Kidney (tissue), 14 donors: ENCODE data around the gene CHL1. TPM values are rescaled to one million over a fixed set of nuclear protein-coding genes. Genes with fewer than 3 reads are reported as not detected.

ENCODE experiments used
- DNase-seq, 5 donors: peaks; one replicate each; pipeline ENCODE4 v3.0.0-alpha.2; 2013 to 2020
- FAIRE-seq: peaks from 2 replicates; lab custom pipeline; 2012; peaks lifted over from hg19 to GRCh38; lab: Jason Lieb, UNC
- H3K27ac ChIP-seq, 2 donors: one replicate each; pipeline ENCODE4 v1.7.0; 2013; ENCODE audit warnings: low read depth in 2 of 2, low read length in 2 of 2, inconsistent platforms in 1 of 2
- H3K27me3 ChIP-seq: one replicate; pipeline ENCODE4 v1.7.1; 2013; ENCODE audit warnings: low read length, inconsistent platforms; ENCODE audit not compliant: control insufficient read depth, insufficient read depth
- H3K36me3 ChIP-seq, 3 donors: one replicate each; pipeline versions ENCODE4 v1.7.0 to v1.7.1; 2013; ENCODE audit warnings: low read length in 3 of 3, control low read depth in 1 of 3, inconsistent platforms in 1 of 3; ENCODE audit not compliant: insufficient read depth in 3 of 3, control insufficient read depth in 2 of 3
- H3K4me1 ChIP-seq, 3 donors: one replicate each; pipeline versions ENCODE4 v1.7.0 to v1.7.1; 2013; ENCODE audit warnings: low read length in 3 of 3, inconsistent platforms in 1 of 3, low read depth in 1 of 3; ENCODE audit not compliant: control insufficient read depth in 2 of 3, insufficient read depth in 2 of 3
- H3K4me3 ChIP-seq, 3 donors: one replicate each; pipeline versions ENCODE4 v1.7.0 to v1.8.1; 2013; ENCODE audit warnings: low read length in 3 of 3, control low read depth in 1 of 3, inconsistent platforms in 1 of 3
- H3K9ac ChIP-seq, 3 donors: one replicate each; pipeline versions ENCODE4 v1.7.0 to v1.7.1; 2013; ENCODE audit warnings: low read length in 3 of 3, control low read depth in 1 of 3, inconsistent platforms in 1 of 3
- H3K9me3 ChIP-seq, 3 donors: one replicate each; pipeline versions ENCODE4 v1.7.0 to v1.7.1; 2013; ENCODE audit warnings: low read length in 3 of 3, control low read depth in 1 of 3, inconsistent platforms in 1 of 3; ENCODE audit not compliant: control insufficient read depth in 2 of 3, insufficient read depth in 1 of 3
- CTCF ChIP-seq: IDR thresholded peaks from 3 replicates; pipeline ENCODE4 v1.5.1; 2012; ENCODE audit warnings: mild to moderate bottlenecking, moderate library complexity, borderline replicate concordance; ENCODE audit not compliant: insufficient read depth; ENCODE audit errors: extremely low read depth
- intact Hi-C: fragments of 100-400 bp; cut with DNase I; formaldehyde crosslinking; loops from one replicate; pipeline ENCODE4 v1.11.1; 2022
- polyA plus RNA-seq: library from polyadenylated mRNA; stranded (reverse); fragments of 350-450 nt; fragmentation: Illumina TruSeq; extraction: RNeasy Lipid Tissue Mini Kit (QIAGEN cat#74804); gene quantifications from one replicate; pipeline ENCODE4 v1.2.3, GENCODE V29; 2014; ENCODE audit warnings: low read depth, low replicate concordance; ENCODE audit not compliant: insufficient read depth
- total RNA-seq: library from RNA; stranded (reverse); fragmentation: NEBNext Ultra II Directional; extraction: Animal tissue kit (Norgen Biotek cat#: 25700); gene quantifications from one replicate; pipeline ENCODE4 v1.2.1, GENCODE V29; 2021
- donor health status: control.
- donor health status: control.
- donor health status: control.
- donor health status: control.
- donor health status: control.
- donor health status: DM: yes; HTN: yes; CAD: no.
- donor health status: Normal renal cell carcinoma (clear cell type).

Gene CHL1
- total and polyA plus RNA-seq, 2 donors from 2014 or later, result 10.6 to 109 TPM

- no peak for FAIRE-seq
- peak in 1 of 5 donors; percentile 7 for DNase-seq
- H3K36me3 ChIP-seq, result no peaks in the 10 kb centered on the region
- no peak for TF ChIP-seq CTCF
- H3K4me3 ChIP-seq, result no peak overlapping the region
- no peaks in the 10 kb centered on the region for H3K4me1 ChIP-seq
- H3K9ac ChIP-seq, result no peak overlapping the region
- no peaks in the 10 kb centered on the region for H3K9me3 ChIP-seq
- H3K27me3 ChIP-seq, result no peaks in the 10 kb centered on the region
- intact Hi-C loops, result no loop called here
- H3K27ac ChIP-seq, result no peak overlapping the region
Measured at GRCh38 chr3:159974-160373, 36.6 kb upstream of the CHL1 start.

GRCh38 chr3:166071-166470, 30.5 kb upstream of the CHL1 start:
- H3K36me3 ChIP-seq, result no peaks in the 10 kb centered on the region
- no peak for DNase-seq
- FAIRE-seq, result no peak
- intact Hi-C loops, result no loop called here
- H3K9me3 ChIP-seq, result no peaks in the 10 kb centered on the region
- no peak overlapping the region for H3K27ac ChIP-seq
- no peak overlapping the region for H3K4me3 ChIP-seq
- peaks cover 0 to 5% (median 0%) of the 10 kb centered on the region in 3 donors for H3K4me1 ChIP-seq
- no peak overlapping the region for H3K9ac ChIP-seq
- no peaks in the 10 kb centered on the region for H3K27me3 ChIP-seq
- TF ChIP-seq CTCF, result no peak

DNA sequence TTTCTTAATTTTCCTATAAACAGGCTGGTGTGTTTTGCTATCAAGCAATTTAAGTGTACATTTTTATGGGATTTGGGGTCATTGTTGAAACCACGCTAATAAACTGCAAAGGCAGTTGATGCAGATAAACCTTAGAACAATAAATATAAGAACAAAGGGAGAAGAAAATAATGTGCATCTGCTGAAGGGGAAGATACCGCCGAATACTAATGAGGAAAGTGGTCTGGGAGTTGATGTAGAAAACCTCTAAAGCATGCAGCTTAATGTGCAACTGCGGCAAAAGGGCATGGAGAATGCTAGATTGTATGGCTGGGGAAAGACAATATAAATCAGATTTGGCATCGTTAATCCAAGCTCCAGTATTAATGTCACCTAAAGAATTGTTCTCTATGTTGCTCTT, 29.8 kb upstream of the CHL1 start:
- Histone ChIP-seq H3K27ac (no peak overlapping the region), H3K9ac (no peak overlapping the region), H3K9me3 (no peaks in the 10 kb centered on the region), H3K27me3 (no peaks in the 10 kb centered on the region), H3K4me1 (peaks cover 0 to 5% (median 0%) of the 10 kb centered on the region in 3 donors), H3K36me3 (no peaks in the 10 kb centered on the region), H3K4me3 (no peak overlapping the region)
- FAIRE-seq, result no peak
- DNase-seq, result no peak
- intact Hi-C loops, result no loop called here
- TF ChIP-seq CTCF, result no peak

- H3K27ac ChIP-seq, result no peak overlapping the region
- FAIRE-seq (no peak), DNase-seq (peak in 1 of 5 donors; percentile 9)
- intact Hi-C loops, result no loop called here
- H3K27me3 ChIP-seq, result no peaks in the 10 kb centered on the region
- no peaks in the 10 kb centered on the region for H3K36me3 ChIP-seq
- H3K4me1 ChIP-seq, result no peaks in the 10 kb centered on the region
- TF ChIP-seq CTCF, result no peak
- no peaks in the 10 kb centered on the region for H3K9me3 ChIP-seq
- H3K4me3 ChIP-seq, result peak overlapping the region in 1 of 3 donors; percentile 3
- no peak overlapping the region for H3K9ac ChIP-seq
Measured at GRCh38 chr3:173886-174285, 22.7 kb upstream of the CHL1 start.
